Activated T-helper 1 cell treated with anti-CD3 and anti-CD28 coated beads, Interleukin-2, amount 50 U/mL, for 16 hours (primary cell): ENCODE data around the gene LUC7L.
"Not testable (repeated sequence)": the region's sequence is repeated elsewhere in the genome, so short reads cannot be mapped to it uniquely, and the experiment has no call there.

Source experiments
- DNase-seq, 2 donors: peaks; one replicate each; pipeline ENCODE4 v3.0.0-alpha.2; 2020; ENCODE audit warnings: low read depth in 1 of 2, low spot score in 1 of 2

Gene LUC7L

GRCh38 chr16:228852-229730 lies at the start of gene LUC7L:
Gene LUC7L, minus strand, starts transcription at chr16:229449. Its CDS starts 110 bp downstream, at chr16:229339.
- DNase-seq: peak; percentile 68 to 76

- no peak for DNase-seq
Observed at GRCh38 chr16:278863-279366, 49.7 kb upstream of the LUC7L start.

GRCh38 chr16:276426-277077 lies 47.3 kb upstream of the LUC7L start:
- no peak for DNase-seq

- no peak for DNase-seq
Observed at GRCh38 chr16:275786-276232, 46.6 kb upstream of the LUC7L start, which contains the start of gene RGS11. Gene RGS11, minus strand, starts transcription at chr16:275944. Its CDS starts 33 bp downstream, at chr16:275911.

- no peak for DNase-seq
Observed at GRCh38 chr16:275041-275641, 45.9 kb upstream of the LUC7L start.

- no peak for DNase-seq
Observed at GRCh38 chr16:273547-274421, 44.5 kb upstream of the LUC7L start.

- DNase-seq: no peak
Observed at GRCh38 chr16:272633-273546, 43.6 kb upstream of the LUC7L start.

GRCh38 chr16:270381-271255 lies 41.4 kb upstream of the LUC7L start:
- DNase-seq: no peak

GRCh38 chr16:269061-269796 lies 40.0 kb upstream of the LUC7L start:
- DNase-seq: no peak

- DNase-seq: no peak
Observed at GRCh38 chr16:268141-269053, 39.1 kb upstream of the LUC7L start.

- not testable (repeated sequence) for DNase-seq
Observed at GRCh38 chr16:267562-267961, 38.3 kb upstream of the LUC7L start.

GRCh38 chr16:266258-267164 lies 37.3 kb upstream of the LUC7L start:
- no peak for DNase-seq

- DNase-seq: no peak
Observed at GRCh38 chr16:265711-266110, 36.5 kb upstream of the LUC7L start.

- DNase-seq: no peak
Observed at GRCh38 chr16:265002-265529, 35.8 kb upstream of the LUC7L start.

- DNase-seq: no peak
Observed at GRCh38 chr16:264440-264951, 35.2 kb upstream of the LUC7L start.
